Measurements from ENCODE around the gene ANK3. TPM values are rescaled to one million over a fixed set of nuclear protein-coding genes. Genes with fewer than 3 reads are reported as not detected.
A peak's percentile ranks its signal among the peaks of the same experiment; 100 is the strongest.

The ANK3 gene
- total and polyA plus RNA-seq, 2 experiments from 2014 or later: 44.9 to 95.8 TPM

DNA sequence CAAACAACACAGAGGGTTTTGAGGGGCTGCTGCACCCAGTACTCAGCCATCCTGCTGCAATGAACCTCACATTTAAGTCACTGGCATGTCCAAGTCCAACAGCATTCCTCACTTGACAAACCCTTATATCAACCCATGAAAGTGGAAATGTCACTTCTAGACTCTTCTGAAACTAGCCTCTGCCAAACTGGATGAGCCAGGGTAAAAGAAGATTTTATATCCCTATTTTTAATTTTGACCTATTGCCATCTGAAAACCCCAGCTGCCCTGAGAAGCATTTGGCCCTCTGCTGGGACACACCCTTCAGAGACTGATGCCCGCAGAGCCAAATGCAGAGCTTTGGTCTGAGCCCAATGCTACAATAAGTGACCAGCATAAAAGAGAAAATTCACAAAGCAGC lies 201.1 kb downstream of the ANK3 start:
- TF ChIP-seq, protein P1, sequence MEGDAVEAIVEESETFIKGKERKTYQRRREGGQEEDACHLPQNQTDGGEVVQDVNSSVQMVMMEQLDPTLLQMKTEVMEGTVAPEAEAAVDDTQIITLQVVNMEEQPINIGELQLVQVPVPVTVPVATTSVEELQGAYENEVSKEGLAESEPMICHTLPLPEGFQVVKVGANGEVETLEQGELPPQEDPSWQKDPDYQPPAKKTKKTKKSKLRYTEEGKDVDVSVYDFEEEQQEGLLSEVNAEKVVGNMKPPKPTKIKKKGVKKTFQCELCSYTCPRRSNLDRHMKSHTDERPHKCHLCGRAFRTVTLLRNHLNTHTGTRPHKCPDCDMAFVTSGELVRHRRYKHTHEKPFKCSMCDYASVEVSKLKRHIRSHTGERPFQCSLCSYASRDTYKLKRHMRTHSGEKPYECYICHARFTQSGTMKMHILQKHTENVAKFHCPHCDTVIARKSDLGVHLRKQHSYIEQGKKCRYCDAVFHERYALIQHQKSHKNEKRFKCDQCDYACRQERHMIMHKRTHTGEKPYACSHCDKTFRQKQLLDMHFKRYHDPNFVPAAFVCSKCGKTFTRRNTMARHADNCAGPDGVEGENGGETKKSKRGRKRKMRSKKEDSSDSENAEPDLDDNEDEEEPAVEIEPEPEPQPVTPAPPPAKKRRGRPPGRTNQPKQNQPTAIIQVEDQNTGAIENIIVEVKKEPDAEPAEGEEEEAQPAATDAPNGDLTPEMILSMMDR (IDR thresholded peaks at IDR 0.05; ENCODE audit: low read depth, low read length): no peak
- no peaks in the 10 kb centered on the region for H3K36me3 ChIP-seq
- H3K4me1 ChIP-seq (ENCODE audit: low read depth): no peaks in the 10 kb centered on the region
- no peaks in the 10 kb centered on the region for H3K9me3 ChIP-seq (ENCODE audit: low read depth)
- H3K27me3 ChIP-seq: no peaks in the 10 kb centered on the region
- no peak overlapping the region for H3K27ac ChIP-seq
- H3K4me3 ChIP-seq: no peak overlapping the region
- no peak for DNase-seq (ENCODE audit: low read depth in 1 of 2, low spot score in 1 of 2)

DNA sequence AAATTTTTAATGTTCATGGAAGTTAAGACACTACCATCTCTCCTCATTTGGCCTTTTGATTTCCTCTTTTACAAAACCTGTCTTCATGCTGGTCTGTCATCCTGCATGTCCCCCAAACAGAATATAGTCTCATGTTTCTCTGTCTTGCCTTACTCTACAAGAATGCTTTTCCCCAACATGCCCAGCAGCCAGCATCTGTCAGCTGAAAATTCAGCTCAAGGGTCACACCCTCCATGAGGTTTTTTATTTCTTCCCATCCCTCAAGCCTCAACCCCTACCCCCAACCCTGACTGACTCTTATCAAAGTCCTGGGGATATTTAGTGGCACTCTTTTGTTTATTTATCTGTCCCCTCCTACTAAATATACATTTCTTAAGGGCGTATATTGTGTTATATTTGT lies 202.0 kb downstream of the ANK3 start:
- Histone ChIP-seq H3K27ac (no peak overlapping the region), H3K27me3 (no peaks in the 10 kb centered on the region), H3K4me1 (ENCODE audit: low read depth) (no peaks in the 10 kb centered on the region), H3K36me3 (no peaks in the 10 kb centered on the region), H3K9me3 (ENCODE audit: low read depth) (no peaks in the 10 kb centered on the region), H3K4me3 (no peak overlapping the region)
- DNase-seq (ENCODE audit: low read depth in 1 of 2, low spot score in 1 of 2): no peak
- TF ChIP-seq, protein P1 (IDR thresholded peaks at IDR 0.05; ENCODE audit: low read depth, low read length): no peak

DNA sequence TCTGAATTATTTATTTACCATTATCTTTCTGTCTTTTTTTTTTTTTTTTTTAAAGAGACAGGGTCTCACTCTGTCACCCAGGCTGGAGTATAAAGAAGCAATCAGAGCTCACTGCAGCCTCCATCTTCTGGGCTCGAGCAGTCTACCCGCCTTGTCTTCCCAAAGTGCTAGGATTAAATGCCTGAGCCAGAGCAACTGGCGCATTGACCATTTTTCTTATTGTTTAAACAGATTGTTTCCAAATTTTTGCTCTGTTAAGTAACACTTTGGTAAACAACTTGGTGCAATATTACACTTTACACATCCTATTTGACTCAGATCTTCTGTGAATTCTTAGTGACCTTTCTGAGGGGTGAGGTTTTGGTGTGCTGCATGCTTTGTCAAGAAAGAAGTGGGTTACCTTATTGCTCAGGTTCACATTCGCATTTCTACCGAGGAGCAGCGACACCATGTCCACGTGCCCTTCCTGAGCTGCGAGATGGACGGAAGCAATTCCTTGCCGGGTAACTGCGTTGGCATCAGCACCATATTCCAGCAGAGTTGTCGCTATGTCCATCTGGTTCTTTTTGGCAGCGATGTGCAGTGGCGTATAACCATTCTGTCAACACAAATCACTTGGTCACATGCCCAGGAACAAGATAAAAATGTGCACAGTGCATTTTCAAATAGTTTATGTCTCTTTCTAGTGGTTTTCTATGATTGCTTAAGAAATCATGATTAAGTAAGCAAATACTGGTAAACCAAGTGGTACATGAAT lies 203.2 kb downstream of the ANK3 start:
- peak in 1 of 2 donors; percentile 80 for DNase-seq (ENCODE audit: low read depth in 1 of 2, low spot score in 1 of 2)
- Histone ChIP-seq H3K36me3 (no peaks in the 10 kb centered on the region), H3K27ac (no peak overlapping the region), H3K27me3 (no peaks in the 10 kb centered on the region), H3K4me1 (ENCODE audit: low read depth) (no peaks in the 10 kb centered on the region), H3K4me3 (no peak overlapping the region), H3K9me3 (ENCODE audit: low read depth) (no peaks in the 10 kb centered on the region)
- TF ChIP-seq, protein P1 (IDR thresholded peaks at IDR 0.05; ENCODE audit: low read depth, low read length): no peak

DNA sequence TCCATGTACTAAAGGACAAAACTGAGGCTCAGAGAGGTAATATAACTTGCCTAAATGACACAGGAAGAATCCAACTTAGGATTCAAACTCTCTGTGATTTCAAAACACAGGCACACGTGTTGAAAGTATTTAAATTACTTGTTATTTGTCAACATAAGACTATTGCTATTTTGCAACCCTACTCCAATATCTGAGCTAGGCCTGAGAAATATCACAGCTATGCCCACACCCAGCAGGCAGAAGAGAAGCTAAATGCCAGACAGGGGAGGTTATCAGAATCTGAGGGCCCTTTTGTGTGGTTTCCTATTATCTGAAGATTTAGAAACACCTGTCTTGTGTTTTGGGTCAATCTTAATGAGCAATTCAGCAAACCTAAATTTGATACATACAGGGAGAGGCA lies 204.3 kb downstream of the ANK3 start:
- no peak for DNase-seq (ENCODE audit: low read depth in 1 of 2, low spot score in 1 of 2)
- Histone ChIP-seq H3K27me3 (no peaks in the 10 kb centered on the region), H3K9me3 (ENCODE audit: low read depth) (no peaks in the 10 kb centered on the region), H3K4me3 (no peak overlapping the region), H3K27ac (no peak overlapping the region), H3K36me3 (no peaks in the 10 kb centered on the region), H3K4me1 (ENCODE audit: low read depth) (no peaks in the 10 kb centered on the region)
- TF ChIP-seq, protein P1 (IDR thresholded peaks at IDR 0.05; ENCODE audit: low read depth, low read length): no peak

DNA sequence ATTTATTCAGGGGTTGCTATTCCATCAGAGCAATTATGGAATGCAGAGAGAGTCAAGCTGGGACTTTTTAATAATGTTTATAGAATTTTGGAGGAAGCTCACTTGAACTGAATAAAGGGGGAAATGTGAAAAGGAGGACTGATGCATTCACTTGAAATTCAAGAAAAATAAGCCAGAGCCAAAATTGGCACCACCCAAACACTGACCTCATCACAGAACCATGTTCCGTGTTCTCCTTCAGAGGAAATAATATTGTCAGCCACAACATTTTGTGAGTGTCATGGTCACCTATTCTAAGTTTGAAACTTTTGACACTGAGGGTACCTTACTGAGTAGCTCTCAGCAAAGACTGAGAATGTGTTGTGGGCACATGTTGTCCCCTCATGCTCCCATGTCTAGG lies 207.0 kb downstream of the ANK3 start:
- Histone ChIP-seq H3K4me3 (no peak overlapping the region), H3K9me3 (ENCODE audit: low read depth) (no peaks in the 10 kb centered on the region), H3K36me3 (no peaks in the 10 kb centered on the region), H3K27me3 (no peaks in the 10 kb centered on the region), H3K27ac (no peak overlapping the region), H3K4me1 (ENCODE audit: low read depth) (no peaks in the 10 kb centered on the region)
- TF ChIP-seq, protein P1 (IDR thresholded peaks at IDR 0.05; ENCODE audit: low read depth, low read length): no peak
- peak in 1 of 2 donors; percentile 11 for DNase-seq (ENCODE audit: low read depth in 1 of 2, low spot score in 1 of 2)

Measured in cardiac muscle cell (in vitro differentiated cells and primary cell).